GM18505 (cell line): ENCODE results near the gene ICAM2.

Source experiments
- ATAC-seq: cut with Tn5 transposase; IDR thresholded peaks from one replicate; pipeline ENCODE4 v1.9.1; 2021; ENCODE audit not compliant: unreplicated experiment
- POLR2A ChIP-seq: IDR thresholded peaks from 4 replicates; pipeline ENCODE4 v1.6.1; 2011; ENCODE audit warnings: borderline replicate concordance; ENCODE audit not compliant: insufficient read depth, insufficient read length; ENCODE audit errors: extremely low read depth

The ICAM2 gene

GRCh38 chr17:63976702-63977101 is 43.7 kb downstream of the ICAM2 start:
- ATAC-seq = no peak
- TF ChIP-seq POLR2A = no peak

- TF ChIP-seq POLR2A = no peak
- no peak for ATAC-seq
These were observed 44.8 kb downstream of the ICAM2 start for GRCh38 chr17:63975541-63976092.

DNA sequence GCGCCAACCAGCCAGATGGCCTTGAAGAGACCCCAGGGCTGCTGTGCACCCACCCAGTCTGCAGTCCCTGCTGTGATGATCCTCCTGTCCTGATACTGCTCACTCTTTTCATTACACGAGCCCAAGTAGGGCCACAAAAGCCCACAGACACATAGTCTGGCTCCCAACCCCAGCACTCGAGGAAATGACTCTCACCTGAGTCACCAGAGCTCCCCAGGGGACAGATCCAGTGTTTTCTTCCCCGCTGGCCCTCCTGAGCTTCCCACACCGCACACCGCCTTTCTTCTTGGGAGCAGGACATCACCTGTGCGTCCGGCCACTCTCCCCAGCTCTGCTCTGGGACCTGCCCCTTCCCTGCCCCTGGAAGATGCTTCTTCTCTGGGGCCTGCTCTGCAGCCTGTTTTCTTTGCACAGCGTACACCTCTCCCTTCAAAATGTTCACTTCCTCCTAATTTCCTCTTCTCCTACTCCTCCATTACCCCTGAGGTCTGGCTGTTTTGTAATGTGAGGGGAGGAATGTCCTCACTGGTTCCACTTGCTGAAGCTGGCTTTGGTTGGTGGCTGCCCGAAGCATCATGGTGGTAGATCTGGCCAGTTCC is 45.7 kb downstream of the ICAM2 start:
- ATAC-seq = no peak
- TF ChIP-seq POLR2A = no peak

GRCh38 chr17:63973930-63974593 is 46.4 kb downstream of the ICAM2 start:
- no peak for TF ChIP-seq POLR2A
- no peak for ATAC-seq

- no peak for ATAC-seq
- TF ChIP-seq POLR2A = no peak
These were observed 47.2 kb downstream of the ICAM2 start for GRCh38 chr17:63973247-63973646.

- TF ChIP-seq POLR2A = no peak
- no peak for ATAC-seq
These were observed 47.6 kb downstream of the ICAM2 start, which contains the start of gene SCN4A for GRCh38 chr17:63972796-63973195. TSS of gene SCN4A (minus strand) at chr17:63972918. CDS start at chr17:63972841, 77 bp downstream.

DNA sequence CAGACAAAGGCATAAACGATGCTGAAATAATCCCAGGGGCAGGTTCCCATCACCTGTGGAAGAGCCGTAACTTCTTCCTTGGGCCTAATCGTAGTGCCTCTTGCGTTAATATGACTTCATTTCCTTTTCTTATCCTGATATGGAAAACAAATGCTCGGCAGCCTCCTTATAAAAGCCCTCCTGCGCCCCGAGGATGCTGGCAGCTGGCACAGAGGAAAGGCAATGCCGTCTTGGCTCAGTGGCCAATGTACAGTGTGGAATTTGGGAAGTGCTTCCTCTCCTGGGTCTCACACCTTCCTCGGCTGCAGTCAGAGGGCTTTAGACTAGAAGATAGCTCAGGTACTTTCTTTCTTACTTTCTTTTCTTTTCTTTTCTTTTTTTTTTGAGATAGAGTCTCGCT is 51.2 kb downstream of the ICAM2 start:
- no peak for TF ChIP-seq POLR2A
- no peak for ATAC-seq

DNA sequence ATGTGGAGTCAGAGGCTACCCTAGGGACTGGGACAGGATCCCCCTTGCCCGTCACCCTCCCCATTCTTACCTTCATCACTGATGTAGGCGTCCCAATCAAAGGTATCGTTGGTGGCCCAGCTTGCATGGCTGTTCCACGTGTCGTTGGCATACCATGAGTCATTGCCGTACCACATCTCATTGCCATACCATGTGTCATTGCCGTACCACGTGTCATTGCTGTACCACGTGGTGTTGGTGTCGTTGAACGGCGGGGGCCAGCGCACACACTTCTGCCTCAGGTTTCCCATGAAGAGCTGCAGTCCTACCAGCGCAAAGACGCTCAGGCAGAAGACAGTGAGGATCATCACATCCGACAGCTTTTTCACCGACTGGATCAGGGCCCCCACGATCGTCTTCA is 52.5 kb downstream of the ICAM2 start:
- no peak for ATAC-seq
- TF ChIP-seq POLR2A = no peak

DNA sequence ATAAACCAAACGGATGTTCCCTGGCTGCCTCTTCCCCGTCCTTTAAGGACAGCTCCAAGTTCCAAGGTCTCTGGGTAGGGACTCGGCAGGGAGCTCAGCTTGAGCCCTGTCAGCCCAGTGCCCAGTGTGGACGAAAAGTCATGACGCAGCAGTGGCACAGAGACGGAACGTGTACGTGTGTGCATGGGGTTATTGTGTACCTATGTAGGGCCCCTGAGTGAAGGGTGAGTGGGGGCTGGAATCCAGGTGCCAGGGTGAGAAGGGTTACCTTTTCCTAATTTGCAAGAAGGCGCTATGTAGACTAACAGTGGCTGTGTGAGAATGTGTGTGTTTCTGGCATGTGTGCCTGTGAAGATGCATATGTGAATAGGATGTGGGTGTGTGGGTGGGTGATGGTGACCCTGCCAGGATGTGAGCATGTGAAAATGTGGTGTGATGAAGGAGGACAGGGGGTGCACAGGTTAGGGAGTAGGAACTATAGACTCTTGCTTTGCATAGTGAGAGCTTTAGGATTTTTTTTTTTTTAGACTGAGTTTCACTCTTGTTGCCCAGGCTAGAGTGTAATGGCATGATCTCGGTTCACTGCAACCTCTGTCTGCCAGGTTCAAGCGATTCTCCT is 53.7 kb downstream of the ICAM2 start:
- TF ChIP-seq POLR2A = no peak
- no peak for ATAC-seq

- no peak for TF ChIP-seq POLR2A
These were observed 57.3 kb downstream of the ICAM2 start for GRCh38 chr17:63963123-63963522.

GRCh38 chr17:63962298-63962744 is 58.1 kb downstream of the ICAM2 start:
- TF ChIP-seq POLR2A = no peak

More at GRCh38 chr17:63963123-63963522, 57.3 kb downstream of the ICAM2 start:
- ATAC-seq = no peak

GRCh38 chr17:63961355-63962212 is 58.8 kb downstream of the ICAM2 start:
- ATAC-seq = no peak
- no peak for TF ChIP-seq POLR2A

More at GRCh38 chr17:63962298-63962744, 58.1 kb downstream of the ICAM2 start:
- no peak for ATAC-seq

- TF ChIP-seq POLR2A = no peak
- ATAC-seq = no peak
These were observed 60.0 kb downstream of the ICAM2 start for GRCh38 chr17:63960430-63960829.

DNA sequence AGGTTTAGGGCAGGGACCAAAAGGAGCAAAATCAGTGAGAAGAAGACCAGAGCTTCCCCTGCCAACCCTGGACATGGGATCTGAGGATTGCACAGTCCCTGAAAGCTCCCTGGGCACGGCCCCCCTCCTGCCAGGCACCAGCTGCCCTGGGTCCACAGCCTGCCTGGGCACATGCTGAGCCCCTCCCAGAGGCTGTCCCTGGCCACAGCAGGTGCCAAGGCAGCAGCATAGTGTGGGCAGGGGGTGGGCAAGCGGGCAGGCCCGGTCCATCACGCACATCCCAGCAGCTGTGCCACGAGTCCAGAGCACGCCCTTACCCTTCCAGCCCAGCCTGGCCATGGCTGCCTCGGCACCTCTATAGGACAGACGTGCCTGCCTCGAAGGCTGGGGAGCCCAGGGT is 60.4 kb downstream of the ICAM2 start:
- no peak for ATAC-seq
- TF ChIP-seq POLR2A = no peak
